GM18517 (cell line): Measurements from ENCODE around the gene ENTPD3.
"Not testable (repeated sequence)": the region's sequence is repeated elsewhere in the genome, so short reads cannot be mapped to it uniquely, and the experiment has no call there.

Experiments
- ATAC-seq: cut with Tn5 transposase; IDR thresholded peaks from one replicate; pipeline ENCODE4 v1.9.1; 2021; ENCODE audit warnings: mild to moderate bottlenecking, moderate library complexity; ENCODE audit not compliant: unreplicated experiment

The ENTPD3 gene

DNA sequence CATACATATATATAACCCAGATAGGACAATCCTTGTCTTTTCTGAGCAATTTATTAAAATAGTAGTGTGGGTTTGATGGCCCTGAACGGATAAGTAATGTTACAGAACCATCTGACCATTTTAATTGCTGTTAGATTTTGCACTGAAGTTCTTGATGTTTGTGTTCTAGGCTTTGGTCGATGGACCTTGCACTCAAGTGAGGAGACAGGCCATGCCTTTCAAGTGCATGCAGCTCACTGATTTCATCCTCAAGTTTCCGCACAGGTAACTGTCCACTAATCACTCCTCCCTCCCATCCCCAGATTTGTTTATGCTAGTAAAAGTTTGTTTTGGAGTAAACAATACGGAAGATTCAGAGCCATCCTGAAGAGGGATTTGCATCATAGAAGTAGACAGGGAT, 71.5 kb downstream of the ENTPD3 start:
- no peak for ATAC-seq

DNA sequence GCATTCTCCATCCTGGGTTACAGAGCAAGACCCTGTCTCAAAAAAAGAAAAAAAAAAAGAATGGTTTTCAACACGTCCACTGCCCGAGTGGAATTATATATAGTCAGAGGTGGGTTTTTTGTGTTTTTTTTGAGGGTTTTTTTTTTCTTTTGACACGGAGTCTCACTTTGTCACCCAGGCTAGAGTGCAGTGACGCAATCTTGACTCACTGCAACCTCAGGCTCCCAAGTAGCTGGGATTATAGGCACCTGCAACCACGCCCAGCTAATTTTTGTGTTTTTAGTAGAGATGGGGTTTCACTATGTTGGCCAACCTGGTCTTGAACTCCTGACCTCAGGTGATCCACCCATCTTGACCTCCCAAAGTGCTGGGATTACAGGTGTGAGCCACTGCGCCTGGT, 73.5 kb downstream of the ENTPD3 start:
- ATAC-seq: not testable (repeated sequence)

GRCh38 chr3:40461161-40461560, 74.2 kb downstream of the ENTPD3 start:
- no peak for ATAC-seq

DNA sequence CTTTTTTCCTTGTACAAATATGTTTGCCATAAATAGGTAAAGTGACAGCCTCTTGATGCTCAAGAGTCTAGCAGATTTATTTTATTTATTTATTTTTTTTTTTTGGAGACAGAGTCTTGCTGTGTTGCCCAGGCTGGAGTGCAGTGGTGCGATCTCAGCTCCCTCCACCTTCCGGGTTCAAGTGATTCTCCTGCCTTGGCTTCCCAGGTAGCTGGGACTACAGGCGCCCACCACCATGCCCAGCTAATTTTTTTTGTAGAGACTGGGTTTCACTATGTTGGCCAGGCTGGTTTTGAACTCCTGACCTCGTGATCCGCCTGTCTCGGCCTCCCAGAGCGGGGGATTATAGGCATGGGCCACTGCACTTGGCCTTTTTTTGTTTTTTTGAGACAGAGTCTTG, 75.9 kb downstream of the ENTPD3 start:
- ATAC-seq: not testable (repeated sequence)

GRCh38 chr3:40463579-40463978, 76.6 kb downstream of the ENTPD3 start:
- ATAC-seq: no peak

- ATAC-seq: no peak
Measured at GRCh38 chr3:40464339-40465110, 77.5 kb downstream of the ENTPD3 start.

DNA sequence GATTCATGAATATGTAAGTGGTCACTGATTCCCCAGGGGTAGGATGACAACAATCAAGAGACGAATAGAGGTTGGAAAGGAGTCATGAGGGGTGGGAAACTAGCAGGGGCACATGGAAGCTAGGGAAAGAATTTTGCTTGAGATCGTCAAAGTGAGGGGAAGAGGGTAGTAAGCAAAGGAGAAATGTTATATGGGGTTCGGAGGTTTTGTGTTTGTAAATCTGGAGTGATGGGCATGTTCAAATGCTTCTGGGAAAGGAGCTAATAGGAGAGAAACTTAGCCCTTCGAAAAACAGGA, 78.1 kb downstream of the ENTPD3 start:
- ATAC-seq: no peak

- ATAC-seq: no peak
Measured at GRCh38 chr3:40465456-40465855, 78.5 kb downstream of the ENTPD3 start.

DNA sequence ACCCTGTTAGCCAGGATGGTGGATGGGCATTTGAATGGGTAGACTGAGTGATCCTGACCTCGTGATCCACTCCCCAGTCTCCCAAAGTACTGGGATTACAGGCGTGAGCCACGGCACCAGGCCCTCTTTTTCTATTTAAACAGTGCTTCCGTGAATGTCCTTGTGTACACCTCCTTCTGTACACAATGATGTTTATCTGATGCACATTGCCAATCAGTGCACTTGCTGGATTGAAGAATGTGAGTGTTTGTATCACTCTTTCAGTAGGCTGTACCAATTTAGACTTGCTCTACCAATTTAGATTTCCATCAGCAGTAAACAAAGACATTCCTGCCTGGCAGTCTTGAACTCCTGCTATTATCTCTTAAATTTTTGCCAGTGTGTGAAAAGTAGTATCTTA, 81.0 kb downstream of the ENTPD3 start:
- no peak for ATAC-seq

DNA sequence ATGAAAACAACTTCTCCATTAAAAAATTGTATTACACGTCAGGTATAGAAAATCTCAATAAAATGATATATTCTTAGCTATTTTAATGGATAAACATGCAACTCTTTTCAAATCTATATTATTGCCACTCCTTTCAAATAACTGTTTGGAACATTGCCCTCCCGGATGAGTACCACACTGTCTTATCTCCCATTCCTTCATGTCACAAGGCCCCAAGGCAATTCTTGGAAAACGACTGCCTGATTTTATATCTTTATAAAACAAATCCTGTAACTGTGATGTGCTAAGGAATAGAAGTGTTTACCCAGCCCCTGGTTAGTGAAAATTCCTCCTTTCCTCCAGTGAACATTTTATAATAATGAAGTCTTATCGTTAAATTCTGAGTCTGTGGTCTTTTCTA, 83.7 kb downstream of the ENTPD3 start:
- ATAC-seq: no peak

DNA sequence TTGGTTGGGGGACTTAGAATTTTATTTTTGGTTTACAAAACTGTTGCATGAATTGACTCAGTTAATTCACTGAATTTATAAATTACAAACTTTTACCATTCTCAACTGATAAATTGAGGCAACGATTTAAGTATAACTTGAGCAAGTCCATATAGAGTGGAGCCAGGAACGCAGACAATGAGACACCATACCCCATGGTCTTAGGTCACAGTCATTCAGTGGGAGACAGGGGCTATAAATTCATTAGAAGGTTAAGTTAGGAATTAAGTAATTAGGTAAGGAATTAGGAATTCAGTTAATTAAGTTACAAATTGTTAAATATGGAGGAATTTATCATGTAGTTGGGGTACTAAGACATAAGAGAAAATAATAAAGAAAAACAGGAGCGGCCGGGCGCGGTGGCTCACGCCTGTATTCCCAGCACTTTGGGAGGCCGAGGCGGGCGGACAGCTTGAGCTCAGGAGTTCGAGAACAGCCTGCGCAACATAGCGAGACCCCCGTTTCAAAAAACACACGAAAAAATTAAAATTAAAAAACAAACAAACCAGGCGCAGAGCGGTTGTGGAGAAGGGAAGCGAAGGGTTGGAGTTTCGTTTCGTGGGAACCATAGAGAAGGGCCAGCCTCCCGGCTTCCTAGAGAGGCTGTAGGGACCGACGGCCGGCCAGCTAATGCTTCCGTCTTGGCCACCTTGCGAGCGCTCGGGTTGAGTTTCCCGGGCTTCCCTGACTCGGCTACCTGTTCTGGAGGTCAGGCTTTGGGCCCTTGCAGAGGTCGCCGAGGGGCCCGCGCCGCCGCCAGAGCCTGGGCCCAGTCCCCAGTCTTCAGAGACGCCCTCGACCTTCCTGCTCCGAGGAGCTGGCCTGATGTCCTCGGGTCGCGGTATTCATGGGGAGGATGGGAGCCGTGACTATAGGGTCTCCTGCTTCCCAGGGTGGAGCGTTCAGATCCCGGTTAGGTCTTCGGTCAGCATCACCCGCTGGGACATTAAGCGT, 89.8 kb downstream of the ENTPD3 start, which contains the start of gene ZNF619:
Gene ZNF619 (plus strand): TSS at position 645 of the 993 bp plus-strand sequence. CDS start 858 bp downstream, outside the sequence.
- peak; percentile 71 for ATAC-seq

- no peak for ATAC-seq
Measured at GRCh38 chr3:40477666-40478065, 90.7 kb downstream of the ENTPD3 start.
